GM18858 (cell line): ENCODE data around the gene FLG2.
"Not testable (repeated sequence)": the region's sequence is repeated elsewhere in the genome, so short reads cannot be mapped to it uniquely, and the experiment has no call there.

Experiments
- ATAC-seq: cut with Tn5 transposase; IDR thresholded peaks from one replicate; pipeline ENCODE4 v1.9.1; 2021; ENCODE audit not compliant: unreplicated experiment

FLG2 gene

DNA sequence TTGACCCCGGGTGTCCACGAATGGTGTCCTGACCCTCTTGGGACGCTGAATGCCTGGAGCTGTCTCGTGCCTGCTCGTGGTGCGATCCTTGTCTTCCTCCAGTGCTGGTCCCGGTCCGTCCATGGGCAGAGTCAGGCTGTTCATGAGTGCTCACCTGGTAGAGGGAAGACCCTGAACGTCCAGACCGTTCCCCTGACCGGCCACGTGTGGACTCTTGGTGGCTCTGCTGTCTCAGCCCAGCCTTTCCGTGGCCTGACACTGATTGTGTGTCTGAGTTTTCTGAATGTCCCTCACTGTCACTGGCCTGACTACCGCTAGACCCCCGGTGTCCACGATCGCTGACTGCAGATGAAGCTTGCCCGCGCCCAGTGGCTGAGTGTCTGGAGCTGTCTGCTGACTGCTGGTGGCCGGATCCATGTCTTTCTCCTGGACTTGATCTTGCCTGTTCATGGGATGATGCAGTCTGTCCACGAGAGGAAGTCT lies 46.4 kb downstream of the FLG2 start:
- no peak for ATAC-seq

- not testable (repeated sequence) for ATAC-seq
These were observed 47.6 kb downstream of the FLG2 start for GRCh38 chr1:152312169-152312568.

GRCh38 chr1:152309955-152310354 lies 49.9 kb downstream of the FLG2 start:
- no peak for ATAC-seq

DNA sequence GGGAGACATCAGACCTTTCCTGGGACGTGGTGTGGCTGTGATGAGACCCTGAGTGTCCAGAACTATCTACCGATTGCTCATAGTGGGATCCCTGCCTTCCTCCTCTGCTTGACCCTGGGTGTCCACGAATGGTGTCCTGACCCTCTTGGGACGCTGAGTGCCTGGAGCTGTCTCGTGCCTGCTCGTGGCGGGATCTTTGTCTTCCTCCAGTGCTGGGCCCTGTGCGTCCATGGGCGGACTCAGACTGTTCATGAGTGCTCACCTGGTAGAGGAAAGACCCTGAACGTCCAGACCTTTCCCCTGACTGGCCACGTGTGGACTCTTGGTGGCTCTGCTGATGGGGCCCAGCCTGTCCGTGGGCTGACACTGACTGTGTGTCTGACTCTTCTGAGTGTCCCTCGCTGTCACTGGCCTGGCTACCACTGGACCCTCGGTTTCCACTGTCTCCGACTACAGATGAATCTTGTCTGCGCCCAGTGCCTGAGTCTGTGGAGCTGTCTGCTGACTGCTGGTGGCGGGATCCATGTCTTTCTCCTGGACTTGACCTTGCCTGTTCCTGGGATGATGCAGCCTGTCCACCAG lies 50.4 kb downstream of the FLG2 start:
- not testable (repeated sequence) for ATAC-seq

DNA sequence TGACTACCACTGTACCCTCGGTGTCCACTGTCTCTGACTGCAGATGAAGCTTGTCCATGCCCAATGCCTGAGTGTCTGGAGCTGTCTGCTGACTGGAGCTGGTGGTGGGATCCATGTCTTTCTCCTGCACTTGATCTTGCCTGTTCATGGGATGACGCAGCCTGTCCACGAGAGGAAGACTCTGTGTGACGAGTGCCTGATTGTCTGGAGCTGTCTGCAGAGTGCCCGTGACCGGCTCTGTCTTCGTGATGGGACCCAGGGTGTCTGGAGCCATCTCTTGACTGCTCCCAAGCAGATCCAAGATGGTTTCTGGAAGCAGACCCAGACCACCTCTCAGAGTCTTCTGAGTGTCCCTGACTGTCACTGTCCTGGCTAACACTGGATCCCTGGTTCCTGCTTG lies 51.0 kb downstream of the FLG2 start:
- ATAC-seq: not testable (repeated sequence)

GRCh38 chr1:152307970-152308369 lies 51.8 kb downstream of the FLG2 start:
- ATAC-seq: not testable (repeated sequence)

DNA sequence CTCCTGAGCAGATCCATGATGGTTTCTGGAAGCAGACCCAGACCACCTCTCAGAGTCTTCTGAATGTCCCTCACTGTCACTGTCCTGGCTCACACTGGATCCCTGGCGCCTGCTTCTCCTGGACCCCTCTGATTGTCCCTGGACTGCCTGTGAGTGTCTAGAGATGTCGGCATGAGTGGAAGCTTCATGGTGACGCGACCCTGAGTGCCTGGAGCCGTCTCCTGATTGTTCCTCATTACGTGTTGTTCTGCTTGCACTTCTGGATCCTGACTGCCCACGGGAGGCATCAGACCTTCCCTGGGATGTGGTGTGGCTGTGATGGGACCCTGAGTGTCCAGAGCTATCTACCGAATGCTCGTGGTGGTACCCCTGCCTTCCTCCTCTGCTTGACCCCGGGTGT lies 53.7 kb downstream of the FLG2 start:
- ATAC-seq: not testable (repeated sequence)

DNA sequence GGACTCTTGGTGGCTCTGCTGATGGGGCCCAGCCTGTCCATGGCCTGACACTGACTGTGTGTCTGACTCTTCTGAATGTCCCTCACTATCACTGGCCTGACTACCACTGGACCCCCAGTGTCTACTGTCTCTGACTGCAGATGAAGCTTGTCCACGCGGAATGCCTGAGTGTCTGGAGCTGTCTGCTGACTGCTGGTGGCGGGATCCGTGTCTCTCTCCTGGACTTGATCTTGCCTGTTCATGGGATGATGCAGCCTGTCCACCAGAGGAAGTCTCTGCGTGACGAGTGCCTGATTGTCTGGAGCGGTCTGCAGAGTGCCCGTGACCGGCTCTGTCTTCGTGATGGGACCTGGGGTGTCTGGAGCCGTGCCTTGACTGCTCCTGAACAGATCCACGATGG lies 55.0 kb downstream of the FLG2 start:
- not testable (repeated sequence) for ATAC-seq

GRCh38 chr1:152303139-152303872 lies 56.5 kb downstream of the FLG2 start:
- not testable (repeated sequence) for ATAC-seq
